GM18502 (cell line): ENCODE measurements around the gene TJAP1.
"Not testable (repeated sequence)": the region's sequence is repeated elsewhere in the genome, so short reads cannot be mapped to it uniquely, and the experiment has no call there.

ENCODE experiments used
- ATAC-seq: cut with Tn5 transposase; IDR thresholded peaks from one replicate; pipeline ENCODE4 v1.9.1; 2021; ENCODE audit warnings: mild to moderate bottlenecking; ENCODE audit not compliant: unreplicated experiment, poor library complexity

TJAP1 gene

GRCh38 chr6:43451939-43452338, 25.4 kb upstream of the TJAP1 start:
- ATAC-seq: no peak

GRCh38 chr6:43452896-43453295, 24.5 kb upstream of the TJAP1 start:
- ATAC-seq: no peak

DNA sequence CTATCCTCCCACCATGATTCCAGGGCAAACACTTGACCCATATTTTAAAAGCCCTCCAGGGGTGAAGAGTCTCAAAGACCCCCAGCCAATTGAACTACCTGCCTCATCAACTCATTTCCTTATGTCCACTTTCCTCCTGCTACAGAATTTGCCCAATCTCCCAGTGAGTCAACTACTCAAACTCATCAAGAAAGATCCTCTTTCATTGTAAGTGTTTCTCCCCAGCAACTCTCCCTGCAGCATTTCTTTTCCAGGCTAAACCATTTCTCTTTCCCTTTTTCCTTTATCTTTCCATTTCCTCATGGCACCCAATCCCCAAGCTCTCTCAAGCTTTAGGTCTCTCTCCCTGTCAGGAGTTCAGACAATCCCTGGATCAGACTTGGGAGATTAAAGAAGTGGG, 23.5 kb upstream of the TJAP1 start:
- ATAC-seq: no peak

GRCh38 chr6:43454290-43454695, 23.1 kb upstream of the TJAP1 start:
- peak; percentile 69 for ATAC-seq

- peak; percentile 30 for ATAC-seq
These were observed 22.5 kb upstream of the TJAP1 start for GRCh38 chr6:43454696-43455530.

- ATAC-seq: peak; percentile 43
These were observed 21.6 kb upstream of the TJAP1 start, which contains the start of gene DLK2 for GRCh38 chr6:43455531-43456428. DLK2 (minus strand) TSS chr6:43455548; CDS start chr6:43454825, 723 bp downstream.

- no peak for ATAC-seq
These were observed 19.7 kb upstream of the TJAP1 start for GRCh38 chr6:43457643-43458042.

DNA sequence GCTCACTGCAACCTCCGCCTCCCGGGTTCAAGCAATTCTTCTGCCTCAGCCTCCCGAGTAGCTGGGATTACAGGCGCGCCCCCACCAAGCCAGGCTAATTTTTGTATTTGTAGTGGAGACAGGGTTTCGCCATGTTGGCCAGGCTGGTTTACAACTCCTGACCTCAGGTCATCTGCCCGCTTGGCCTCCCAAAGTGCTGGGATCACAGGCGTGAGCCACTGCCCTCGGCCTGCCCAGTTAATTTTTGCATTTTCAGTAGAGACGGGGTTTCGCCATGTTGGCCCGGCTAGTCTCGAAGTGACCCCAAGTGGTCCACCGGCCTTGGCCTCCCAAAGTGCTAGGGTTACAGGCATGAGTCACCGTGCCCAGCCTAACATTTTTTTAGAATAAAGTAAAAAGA, 19.2 kb upstream of the TJAP1 start:
- ATAC-seq: not testable (repeated sequence)

- ATAC-seq: no peak
These were observed 17.8 kb upstream of the TJAP1 start for GRCh38 chr6:43459535-43459934.

- ATAC-seq: no peak
These were observed 17.3 kb upstream of the TJAP1 start for GRCh38 chr6:43460032-43460431.

GRCh38 chr6:43461936-43462335, 15.4 kb upstream of the TJAP1 start:
- no peak for ATAC-seq

GRCh38 chr6:43464337-43464736, 13.0 kb upstream of the TJAP1 start:
- ATAC-seq: no peak

GRCh38 chr6:43465948-43466347, 11.4 kb upstream of the TJAP1 start:
- ATAC-seq: no peak

DNA sequence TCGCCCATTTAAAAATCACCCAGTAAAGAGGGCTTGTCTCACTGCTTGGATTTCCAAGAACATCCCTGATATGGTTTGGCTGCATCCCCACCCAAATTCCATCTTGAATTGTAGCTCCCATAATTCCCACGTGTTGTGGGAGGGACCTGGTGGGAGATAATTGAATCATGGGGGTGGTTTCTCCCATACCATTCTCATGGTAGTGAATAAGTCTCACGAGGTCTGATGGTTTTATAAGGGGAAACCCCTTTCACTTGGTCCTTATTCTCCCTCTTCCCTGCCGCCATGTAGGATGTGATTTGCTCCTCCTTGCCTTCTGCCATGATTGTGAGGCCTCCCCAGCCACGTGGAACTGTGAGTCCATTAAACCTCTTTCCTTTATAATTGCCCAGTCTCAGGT, 10.1 kb upstream of the TJAP1 start:
- not testable (repeated sequence) for ATAC-seq

- ATAC-seq: no peak
These were observed 9.6 kb upstream of the TJAP1 start for GRCh38 chr6:43467752-43468151.

DNA sequence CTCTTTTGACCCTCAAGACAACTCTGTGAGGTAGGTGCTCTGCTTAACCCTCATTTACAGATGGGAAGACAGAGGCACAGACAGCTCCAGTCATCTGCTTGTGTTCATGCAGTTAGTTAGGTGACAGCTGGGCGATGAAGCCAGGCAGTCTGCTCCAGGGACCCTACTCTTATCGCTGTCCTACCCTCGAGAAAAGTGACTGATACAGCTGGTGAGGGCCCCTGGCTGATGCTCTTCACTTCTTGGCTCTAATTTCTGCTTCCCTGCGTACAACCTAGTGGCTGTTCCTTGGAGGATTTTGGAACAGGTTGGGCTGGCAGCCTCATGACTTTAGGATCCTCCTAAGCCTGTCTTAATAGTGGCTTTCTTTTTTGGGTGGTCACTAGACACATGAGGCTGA, 9.1 kb upstream of the TJAP1 start:
- ATAC-seq: no peak

DNA sequence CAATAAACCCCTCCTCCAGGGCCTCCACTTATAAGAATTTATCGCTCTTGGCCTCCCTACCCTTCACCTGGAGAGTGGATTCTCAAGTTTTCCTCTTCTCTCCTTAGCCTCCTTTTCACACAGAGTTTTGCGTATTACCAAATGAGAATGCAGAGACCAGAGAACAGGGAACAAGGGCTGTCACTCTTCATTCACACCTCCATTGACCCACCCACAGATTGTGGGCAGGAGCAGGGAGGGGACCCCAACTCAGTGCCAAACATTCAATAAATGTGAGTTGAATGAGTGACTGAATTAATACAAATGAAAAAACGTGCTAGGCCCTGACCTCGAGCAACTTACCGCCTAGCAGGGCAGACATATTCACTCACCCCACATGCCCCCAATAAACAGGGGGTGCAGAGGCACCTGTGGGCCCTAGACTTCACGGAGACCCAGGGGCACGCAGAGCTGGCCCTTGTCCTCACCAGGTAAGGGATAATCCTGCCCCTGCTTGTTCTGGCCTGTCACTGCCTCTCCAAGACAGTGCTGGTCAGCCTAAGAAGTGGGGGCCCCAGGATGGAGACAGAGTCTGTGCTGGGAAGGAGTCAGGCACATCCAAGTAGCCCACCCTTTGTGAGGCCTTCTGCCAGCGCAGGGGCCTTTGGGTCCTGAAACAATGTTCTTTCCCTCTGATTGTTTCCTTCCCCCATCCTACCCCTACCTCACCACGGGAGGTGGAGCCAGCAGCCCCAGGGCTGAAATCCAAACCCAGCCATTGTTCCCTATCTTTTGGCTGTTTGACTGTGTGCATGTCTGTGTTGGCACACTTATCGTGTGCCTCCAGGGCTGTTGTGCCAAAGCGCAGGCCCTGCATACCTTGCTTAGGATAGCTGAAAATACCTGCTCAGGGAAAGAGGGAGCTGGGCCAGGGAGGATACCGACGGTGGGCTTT, 8.4 kb upstream of the TJAP1 start:
- no peak for ATAC-seq

- ATAC-seq: no peak
These were observed 7.4 kb upstream of the TJAP1 start for GRCh38 chr6:43469947-43470346.

DNA sequence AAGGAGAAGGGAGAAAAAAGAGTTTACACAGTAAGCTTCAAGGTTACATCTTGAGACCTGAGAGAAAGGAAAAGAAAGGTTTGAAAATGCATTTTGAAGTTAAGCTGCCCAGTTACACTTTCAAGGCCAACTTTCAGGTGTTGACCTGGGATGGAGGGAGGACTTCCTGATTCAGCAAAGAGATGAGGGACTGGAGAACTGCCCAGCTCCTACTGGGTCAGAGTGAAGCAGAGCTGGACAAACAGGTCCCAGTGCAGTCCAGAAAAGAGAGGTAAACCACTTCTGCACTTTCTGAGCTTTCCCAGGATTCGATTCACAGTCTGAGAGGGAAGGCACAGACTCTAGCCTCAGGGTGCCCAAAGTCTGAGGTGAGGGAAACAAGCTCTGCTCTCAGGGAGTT, 6.0 kb upstream of the TJAP1 start:
- no peak for ATAC-seq

DNA sequence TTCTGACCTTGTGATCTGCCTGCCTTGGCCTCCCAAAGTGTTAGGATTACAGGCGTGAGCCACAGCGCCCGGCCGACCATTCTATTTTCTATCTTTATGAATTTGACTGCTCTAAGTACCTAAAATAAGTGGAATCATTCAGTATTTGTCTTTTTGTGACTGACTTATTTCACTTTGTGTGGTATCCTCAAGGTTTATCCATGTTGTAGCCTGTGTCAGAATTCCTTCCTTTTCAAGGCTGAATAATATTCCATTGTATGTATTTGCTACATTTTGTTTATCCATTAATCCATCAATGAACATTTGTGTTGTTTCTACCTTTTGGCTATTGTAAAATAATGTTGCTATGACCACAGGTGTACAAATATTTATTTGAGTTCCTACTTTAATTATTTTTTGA, 4.9 kb upstream of the TJAP1 start:
- no peak for ATAC-seq
